HUES64 (cell line): ENCODE measurements around the gene GDPD3.
A peak's percentile ranks its signal among the peaks of the same experiment; 100 is the strongest.
"Not testable (repeated sequence)": the region's sequence is repeated elsewhere in the genome, so short reads cannot be mapped to it uniquely, and the experiment has no call there.

ENCODE experiments used
- H3K27ac ChIP-seq: 2 replicates; pipeline ENCODE4 v1.7.0; 2013; ENCODE audit warnings: low read depth, low read length, inconsistent platforms
- H3K27me3 ChIP-seq: 2 replicates; pipeline ENCODE4 v1.6.1; 2013; ENCODE audit warnings: mild to moderate bottlenecking, low read length; ENCODE audit not compliant: insufficient read depth
- H3K36me3 ChIP-seq: 2 replicates; pipeline ENCODE4 v1.6.1; 2013; ENCODE audit warnings: mild to moderate bottlenecking, low read length; ENCODE audit not compliant: insufficient read depth
- H3K4me1 ChIP-seq: 2 replicates; pipeline ENCODE4 v1.6.1; 2013; ENCODE audit warnings: mild to moderate bottlenecking, low read length, moderate library complexity; ENCODE audit not compliant: insufficient read depth
- H3K4me3 ChIP-seq: 2 replicates; pipeline ENCODE4 v1.5.1; 2013; ENCODE audit warnings: mild to moderate bottlenecking, low read length, moderate library complexity
- H3K9ac ChIP-seq: 2 replicates; pipeline ENCODE4 v1.6.1; 2013; ENCODE audit warnings: mild to moderate bottlenecking, low read depth, low read length
- H3K9me3 ChIP-seq: 2 replicates; pipeline ENCODE4 v1.6.1; 2013; ENCODE audit warnings: low read depth, low read length; ENCODE audit not compliant: insufficient read depth
- WGBS: fragments of 150-250, 120-280 bp; methylation state at CpG from one replicate; pipeline ENCODE4 v1.1.7; 2013; ENCODE audit warnings: missing lambda C conversion rate; 5-methylcytosine and 5-hydroxymethylcytosine counted together

The GDPD3 gene

DNA sequence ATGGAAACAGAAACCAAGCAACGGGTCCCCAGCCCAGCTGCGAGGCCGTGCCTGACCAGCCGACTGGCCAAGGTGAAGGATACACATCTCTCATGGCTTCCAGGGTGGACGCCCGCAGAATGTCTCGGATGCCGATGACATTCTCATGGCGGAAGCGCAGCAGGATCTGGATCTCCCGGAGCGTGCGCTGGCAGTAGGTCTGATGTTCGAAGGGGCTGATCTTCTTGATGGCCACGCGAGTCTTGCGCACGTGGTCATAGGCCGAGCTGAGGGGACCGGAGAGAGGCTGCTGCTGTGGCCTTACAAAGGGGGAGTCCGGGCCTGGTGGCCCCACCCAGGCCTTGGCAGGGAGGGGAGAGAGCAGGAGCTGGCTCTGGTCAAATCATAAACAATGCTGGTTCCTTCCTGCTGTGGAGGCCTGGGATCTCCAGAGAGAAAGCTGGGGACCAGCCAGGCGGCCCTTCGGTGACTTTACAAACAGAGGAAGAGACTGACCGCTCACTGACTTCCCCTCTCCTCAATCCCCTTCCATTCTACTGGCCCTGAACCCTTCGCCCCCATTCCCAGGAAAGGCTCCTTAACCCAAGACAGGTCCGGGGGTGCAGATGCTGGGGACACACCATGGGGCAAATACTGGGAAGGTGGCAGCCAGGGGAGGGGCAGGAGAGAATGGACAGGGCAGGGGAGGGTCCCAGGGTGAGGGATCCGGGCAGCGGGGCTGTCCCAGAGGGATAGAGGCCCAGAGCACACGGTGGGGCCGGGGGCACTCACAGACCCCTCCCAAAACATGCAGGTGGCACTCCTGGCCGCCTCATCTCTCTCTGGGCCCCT is 8.6 kb upstream of the GDPD3 start:
- Histone ChIP-seq H3K27ac (no peak overlapping the region), H3K4me1 (no peaks in the 10 kb centered on the region), H3K9ac (peak overlapping the region; percentile 51)

GRCh38 chr16:30120340-30121105 is 7.2 kb upstream of the GDPD3 start:
- H3K27me3 ChIP-seq = no peaks in the 10 kb centered on the region
- no peak overlapping the region for H3K9ac ChIP-seq
- WGBS = 90% methylated on average over 3 of the region's 3 CpGs
- H3K36me3 ChIP-seq = peaks cover 30% of the 10 kb centered on the region
- H3K4me3 ChIP-seq = no peak overlapping the region
- no peaks in the 10 kb centered on the region for H3K9me3 ChIP-seq
- H3K4me1 ChIP-seq = no peaks in the 10 kb centered on the region
- H3K27ac ChIP-seq = no peak overlapping the region

More for the DNA sequence above, 8.6 kb upstream of the GDPD3 start:
- Histone ChIP-seq H3K4me3 (peak overlapping the region; percentile 79), H3K36me3 (peaks cover 22% of the 10 kb centered on the region), H3K9me3 (no peaks in the 10 kb centered on the region), H3K27me3 (no peaks in the 10 kb centered on the region)
- WGBS = 80% methylated on average over 31 of the region's 31 CpGs

- Histone ChIP-seq H3K4me1 (no peaks in the 10 kb centered on the region), H3K9me3 (no peaks in the 10 kb centered on the region), H3K27ac (no peak overlapping the region), H3K9ac (no peak overlapping the region), H3K4me3 (no peak overlapping the region), H3K36me3 (peaks cover 30% of the 10 kb centered on the region), H3K27me3 (no peaks in the 10 kb centered on the region)
- 100% methylated on average over 2 of the region's 2 CpGs for WGBS
Measured at GRCh38 chr16:30119428-30119827, 6.1 kb upstream of the GDPD3 start.

DNA sequence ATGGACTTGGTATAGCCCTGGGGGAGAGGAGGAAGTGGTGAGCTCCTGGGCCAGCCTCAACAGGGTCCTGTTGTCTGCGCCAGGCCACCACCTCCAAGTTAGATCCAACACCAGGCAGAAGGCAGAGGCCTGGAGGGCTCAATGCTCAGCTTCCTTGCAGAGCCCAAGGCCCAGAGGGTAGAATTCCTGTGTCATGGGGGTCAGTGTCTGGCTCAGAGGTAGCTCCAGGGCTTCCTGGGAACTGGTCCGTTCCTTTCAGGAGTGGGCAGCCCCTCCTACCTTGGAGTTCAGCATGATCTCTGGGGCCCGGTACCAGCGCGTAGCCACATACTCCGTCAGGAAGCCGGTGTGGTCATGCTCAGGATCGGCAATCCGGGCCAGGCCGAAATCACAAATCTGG is 4.4 kb upstream of the GDPD3 start:
- Histone ChIP-seq H3K27me3 (no peaks in the 10 kb centered on the region), H3K36me3 (peaks cover 30% of the 10 kb centered on the region), H3K4me3 (no peak overlapping the region), H3K9ac (no peak overlapping the region), H3K4me1 (no peaks in the 10 kb centered on the region), H3K27ac (no peak overlapping the region), H3K9me3 (no peaks in the 10 kb centered on the region)
- 97% methylated on average over 10 of the region's 10 CpGs for WGBS

DNA sequence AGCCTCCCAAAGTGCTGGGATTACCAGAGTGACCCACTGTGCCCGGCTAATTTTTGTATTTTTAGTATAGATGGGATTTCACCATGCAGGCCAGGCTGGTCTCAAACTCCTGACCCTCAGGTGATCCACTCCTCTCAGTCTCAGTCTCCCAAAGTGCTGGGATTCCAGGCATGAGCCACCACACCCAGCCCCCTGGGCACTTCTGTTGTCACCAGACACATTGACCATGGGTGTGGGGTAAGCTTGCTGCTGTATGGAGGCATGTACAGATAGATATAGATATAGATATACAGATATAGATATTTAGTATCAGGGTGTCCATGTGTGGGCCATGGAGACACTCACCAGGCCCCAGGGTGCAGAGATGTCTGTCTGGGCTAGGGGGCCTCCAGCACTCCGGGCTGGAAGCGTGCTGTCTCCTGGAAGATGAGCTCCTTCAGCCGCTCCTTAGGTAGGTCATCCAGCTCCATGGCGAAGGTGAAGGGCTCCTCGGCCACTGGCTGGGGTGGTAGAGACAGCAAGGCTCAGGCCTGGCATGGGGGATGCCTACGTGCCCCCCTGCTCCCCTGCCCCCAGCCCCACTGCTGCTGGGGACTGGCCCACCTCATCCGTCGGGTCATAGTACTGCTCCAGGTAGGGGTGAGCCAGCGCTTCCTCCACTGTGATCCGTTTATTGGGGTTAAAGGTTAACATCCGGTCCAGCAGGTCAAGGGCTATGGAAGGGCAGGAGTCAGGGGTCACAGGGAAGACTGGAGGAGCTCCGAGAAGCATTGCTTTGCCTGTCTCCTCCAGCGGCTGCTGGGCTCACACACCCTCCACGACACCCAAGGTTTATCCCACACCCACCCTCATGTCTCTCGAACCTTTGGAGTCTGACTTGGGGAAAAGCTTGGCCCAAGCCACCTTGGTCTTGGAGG is 3.2 kb upstream of the GDPD3 start:
- H3K4me3 ChIP-seq = no peak overlapping the region
- 94% methylated on average over 16 of the region's 16 CpGs for WGBS
- H3K27me3 ChIP-seq = no peaks in the 10 kb centered on the region
- H3K27ac ChIP-seq = no peak overlapping the region
- H3K36me3 ChIP-seq = peaks cover 30% of the 10 kb centered on the region
- H3K9ac ChIP-seq = no peak overlapping the region
- no peaks in the 10 kb centered on the region for H3K4me1 ChIP-seq
- H3K9me3 ChIP-seq = no peaks in the 10 kb centered on the region

- WGBS = 98% methylated on average over 7 of the region's 7 CpGs
- no peak overlapping the region for H3K9ac ChIP-seq
Measured at GRCh38 chr16:30115238-30115637, 1.9 kb upstream of the GDPD3 start.

GRCh38 chr16:30114833-30115232 is 1.5 kb upstream of the GDPD3 start:
- H3K36me3 ChIP-seq = peaks cover 30% of the 10 kb centered on the region
- not testable (repeated sequence) for H3K27ac ChIP-seq, H3K27me3 ChIP-seq, H3K4me3 ChIP-seq, H3K4me1 ChIP-seq, H3K9me3 ChIP-seq, H3K9ac ChIP-seq
- 95% methylated on average over 7 of the region's 7 CpGs for WGBS

More at GRCh38 chr16:30115238-30115637, 1.9 kb upstream of the GDPD3 start:
- H3K9me3 ChIP-seq = no peaks in the 10 kb centered on the region
- no peak overlapping the region for H3K4me3 ChIP-seq
- H3K36me3 ChIP-seq = peaks cover 30% of the 10 kb centered on the region
- no peak overlapping the region for H3K27ac ChIP-seq
- no peaks in the 10 kb centered on the region for H3K4me1 ChIP-seq
- H3K27me3 ChIP-seq = no peaks in the 10 kb centered on the region

DNA sequence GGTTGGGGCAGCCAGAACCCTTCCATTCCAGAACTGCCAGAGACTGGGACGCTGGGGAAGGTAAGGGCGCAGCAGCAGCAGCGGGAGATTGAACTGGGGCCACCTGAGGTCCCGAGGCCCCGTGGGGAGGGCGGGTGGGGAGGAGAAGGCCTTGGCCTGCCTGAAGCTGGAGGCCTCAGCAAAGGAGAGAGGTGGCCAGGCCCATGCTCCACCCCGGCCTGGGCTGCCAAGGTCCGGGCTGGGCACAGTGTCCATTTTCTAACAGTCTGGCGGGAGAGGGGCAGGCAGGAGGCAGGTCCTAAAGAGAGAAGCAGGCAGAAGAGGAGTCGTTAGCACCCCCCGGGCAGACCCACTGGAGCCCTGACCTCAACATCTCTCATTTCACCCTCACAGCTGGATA is 1.1 kb upstream of the GDPD3 start:
- Histone ChIP-seq H3K4me3 (no peak overlapping the region), H3K36me3 (peaks cover 27% of the 10 kb centered on the region), H3K9me3 (no peaks in the 10 kb centered on the region), H3K27me3 (no peaks in the 10 kb centered on the region), H3K9ac (no peak overlapping the region), H3K4me1 (no peaks in the 10 kb centered on the region), H3K27ac (no peak overlapping the region)
- 84% methylated on average over 9 of the region's 11 CpGs for WGBS

DNA sequence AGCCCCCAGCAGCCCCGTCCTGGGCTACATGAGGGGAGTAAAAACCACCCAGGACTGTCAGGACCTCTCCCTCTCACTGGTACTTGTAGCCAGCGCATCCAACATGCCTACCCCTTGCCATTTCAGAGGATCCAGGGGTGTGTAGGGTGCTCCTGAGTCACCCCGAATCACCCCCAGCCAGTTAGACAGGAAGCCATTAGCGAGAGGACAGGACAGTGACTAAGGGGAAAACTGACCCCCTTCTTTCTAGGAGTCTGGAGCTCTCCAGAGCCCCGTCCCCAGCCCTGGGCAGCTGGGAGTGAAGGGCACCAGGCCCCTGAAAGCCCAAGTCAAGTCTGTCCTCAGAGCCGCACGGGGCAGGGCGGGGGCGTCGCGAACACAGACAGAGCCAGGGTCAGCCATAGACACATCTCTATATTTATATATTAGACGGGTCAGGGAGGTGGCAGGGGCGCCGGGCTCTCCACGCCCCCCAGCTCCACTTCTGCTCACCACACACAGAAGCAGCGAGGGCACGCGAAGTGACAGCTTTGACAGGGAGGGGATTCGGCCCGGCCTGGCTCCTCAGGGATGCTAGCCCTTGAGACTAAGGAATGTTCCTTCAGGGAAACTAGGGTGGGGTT is 485 bp upstream of the GDPD3 start:
- no peaks in the 10 kb centered on the region for H3K4me1 ChIP-seq
- no peaks in the 10 kb centered on the region for H3K9me3 ChIP-seq
- H3K4me3 ChIP-seq = no peak overlapping the region
- no peaks in the 10 kb centered on the region for H3K27me3 ChIP-seq
- H3K27ac ChIP-seq = no peak overlapping the region
- no peak overlapping the region for H3K9ac ChIP-seq
- 95% methylated on average over 19 of the region's 20 CpGs for WGBS
- peaks cover 23% of the 10 kb centered on the region for H3K36me3 ChIP-seq

DNA sequence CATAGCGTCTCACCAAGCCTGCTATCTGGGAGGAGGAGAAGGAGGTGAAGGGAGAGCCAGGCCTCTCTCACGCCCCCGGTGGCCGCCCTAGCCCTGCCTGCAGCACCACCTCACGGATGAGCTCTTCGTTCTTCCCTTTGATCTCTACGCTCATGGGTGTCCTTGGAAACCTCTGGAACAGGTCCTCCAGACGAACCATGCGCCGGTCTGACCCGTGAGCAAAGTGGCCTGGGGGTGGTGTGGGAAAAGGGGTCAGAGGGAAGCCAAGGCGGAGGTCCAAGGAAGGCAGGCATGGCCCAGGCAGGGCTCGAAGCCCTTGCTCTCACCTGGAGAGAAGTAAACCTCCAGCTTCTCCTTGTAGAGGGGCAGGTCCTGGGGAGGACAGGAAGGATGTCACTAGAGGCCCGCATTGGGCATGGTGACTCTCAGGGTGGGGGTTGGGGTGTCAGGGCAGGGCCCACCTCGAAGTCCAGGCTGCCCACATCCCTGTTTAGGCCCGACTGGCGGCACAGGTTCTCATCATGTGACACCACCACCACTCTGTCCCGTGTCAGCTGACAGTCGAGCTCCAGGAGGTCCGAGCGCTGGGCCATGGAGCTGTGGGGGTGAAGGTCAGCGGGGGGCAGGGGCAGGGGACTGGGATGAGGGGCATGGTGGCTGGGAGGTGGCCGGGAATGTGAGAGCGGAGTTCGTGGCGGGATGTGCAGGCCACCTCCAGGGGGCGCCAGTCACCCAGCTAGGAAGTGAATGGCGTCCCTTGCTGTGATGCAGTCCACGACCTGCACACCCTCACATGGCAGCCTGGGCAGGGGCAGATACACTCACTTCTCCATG is 923 bp downstream of the GDPD3 start:
- Histone ChIP-seq H3K4me3 (no peak overlapping the region), H3K9me3 (no peaks in the 10 kb centered on the region), H3K27me3 (no peaks in the 10 kb centered on the region), H3K27ac (no peak overlapping the region), H3K9ac (no peak overlapping the region), H3K36me3 (peaks cover 12% of the 10 kb centered on the region), H3K4me1 (no peaks in the 10 kb centered on the region)
- WGBS = 65% methylated on average over 29 of the region's 29 CpGs
